Measurements from ENCODE around the gene MBNL2.
"Not testable (repeated sequence)": the region's sequence is repeated elsewhere in the genome, so short reads cannot be mapped to it uniquely, and the experiment has no call there.

MBNL2 gene

GRCh38 chr13:97342936-97343335 lies 120.8 kb downstream of the MBNL2 start:
- no peak for DNase-seq (ENCODE audit: low read depth in 1 of 2, low spot score in 1 of 2)

- DNase-seq (ENCODE audit: low read depth in 1 of 2, low spot score in 1 of 2), result peak in 1 of 2 donors; percentile 21
Observed at GRCh38 chr13:97344265-97345175, 122.4 kb downstream of the MBNL2 start.

GRCh38 chr13:97346097-97346496 lies 124.0 kb downstream of the MBNL2 start:
- no peak for DNase-seq (ENCODE audit: low read depth in 1 of 2, low spot score in 1 of 2)

- DNase-seq (ENCODE audit: low read depth in 1 of 2, low spot score in 1 of 2), result no peak
Observed at GRCh38 chr13:97346561-97347254, 124.6 kb downstream of the MBNL2 start.

GRCh38 chr13:97347255-97347932 lies 125.3 kb downstream of the MBNL2 start:
- no peak for DNase-seq (ENCODE audit: low read depth in 1 of 2, low spot score in 1 of 2)

- DNase-seq (ENCODE audit: low read depth in 1 of 2, low spot score in 1 of 2), result no peak
Observed at GRCh38 chr13:97348569-97349100, 126.5 kb downstream of the MBNL2 start.

- not testable (repeated sequence) for DNase-seq (ENCODE audit: low read depth in 1 of 2, low spot score in 1 of 2)
Observed at GRCh38 chr13:97352012-97352411, 129.9 kb downstream of the MBNL2 start.

- DNase-seq (ENCODE audit: low read depth in 1 of 2, low spot score in 1 of 2), result no peak
Observed at GRCh38 chr13:97352815-97353214, 130.7 kb downstream of the MBNL2 start.

GRCh38 chr13:97353927-97354675 lies 132.0 kb downstream of the MBNL2 start:
- DNase-seq (ENCODE audit: low read depth in 1 of 2, low spot score in 1 of 2), result no peak

GRCh38 chr13:97354808-97355207 lies 132.7 kb downstream of the MBNL2 start:
- no peak for DNase-seq (ENCODE audit: low read depth in 1 of 2, low spot score in 1 of 2)

- DNase-seq (ENCODE audit: low read depth in 1 of 2, low spot score in 1 of 2), result no peak
Observed at GRCh38 chr13:97356592-97356991, 134.5 kb downstream of the MBNL2 start.

GRCh38 chr13:97359181-97360057 lies 137.3 kb downstream of the MBNL2 start:
- DNase-seq (ENCODE audit: low read depth in 1 of 2, low spot score in 1 of 2), result peak in 1 of 2 donors; percentile 0

- no peak for DNase-seq (ENCODE audit: low read depth in 1 of 2, low spot score in 1 of 2)
Observed at GRCh38 chr13:97360610-97361009, 138.5 kb downstream of the MBNL2 start.

GRCh38 chr13:97364031-97364430 lies 141.9 kb downstream of the MBNL2 start:
- DNase-seq (ENCODE audit: low read depth in 1 of 2, low spot score in 1 of 2), result no peak

- DNase-seq (ENCODE audit: low read depth in 1 of 2, low spot score in 1 of 2), result no peak
Observed at GRCh38 chr13:97364827-97365226, 142.7 kb downstream of the MBNL2 start.

- no peak for DNase-seq (ENCODE audit: low read depth in 1 of 2, low spot score in 1 of 2)
Observed at GRCh38 chr13:97366172-97366688, 144.1 kb downstream of the MBNL2 start.

- no peak for DNase-seq (ENCODE audit: low read depth in 1 of 2, low spot score in 1 of 2)
Observed at GRCh38 chr13:97367016-97367822, 145.1 kb downstream of the MBNL2 start.

GRCh38 chr13:97369261-97369893 lies 147.2 kb downstream of the MBNL2 start:
- no peak for DNase-seq (ENCODE audit: low read depth in 1 of 2, low spot score in 1 of 2)

Data from stimulated activated CD4-positive, alpha-beta T cell treated with anti-CD3 and anti-CD28 coated beads, Interleukin-15, amount 100 ng/mL, for 1 hour (primary cell).